Nucleus accumbens (tissue), 56 donors: ENCODE data around the gene ACBD5.
A peak's percentile ranks its signal among the peaks of the same experiment; 100 is the strongest.
"Not testable (repeated sequence)": the region's sequence is repeated elsewhere in the genome, so short reads cannot be mapped to it uniquely, and the experiment has no call there.

Source experiments
- DNase-seq, 56 donors: peaks; one replicate each; lab custom pipeline; 2025; lab: John Stamatoyannopoulos, UW

ACBD5 gene

GRCh38 chr10:27241652-27242472, 1.3 kb upstream of the ACBD5 start:
- DNase-seq = peak; percentile 55 to 93 (median 84)

GRCh38 chr10:27241010-27241651, 534 bp upstream of the ACBD5 start:
- DNase-seq = peak in 25 of 56 donors; percentile 38 to 76 (median 61)

- DNase-seq = not testable (repeated sequence)
These were observed 3.1 kb downstream of the ACBD5 start for GRCh38 chr10:27237531-27237930.

GRCh38 chr10:27236589-27237128, 3.9 kb downstream of the ACBD5 start:
- DNase-seq = not testable (repeated sequence)

GRCh38 chr10:27235706-27236105, 4.9 kb downstream of the ACBD5 start:
- DNase-seq = no peak

- no peak for DNase-seq
These were observed 10.6 kb downstream of the ACBD5 start for GRCh38 chr10:27230022-27230421.

- no peak for DNase-seq
These were observed 14.8 kb downstream of the ACBD5 start for GRCh38 chr10:27225642-27226257.

GRCh38 chr10:27225011-27225590, 15.5 kb downstream of the ACBD5 start:
- no peak for DNase-seq

- peak in 2 of 56 donors; percentile 2 to 11 for DNase-seq
These were observed 16.6 kb downstream of the ACBD5 start for GRCh38 chr10:27223964-27224363.

GRCh38 chr10:27207350-27207749, 33.2 kb downstream of the ACBD5 start:
- no peak for DNase-seq

GRCh38 chr10:27203806-27204205, 36.8 kb downstream of the ACBD5 start:
- DNase-seq = no peak

GRCh38 chr10:27197980-27198620, 42.5 kb downstream of the ACBD5 start:
- DNase-seq = no peak

GRCh38 chr10:27192284-27192683, 48.3 kb downstream of the ACBD5 start:
- peak in 11 of 56 donors; percentile 0 to 77 (median 6) for DNase-seq

GRCh38 chr10:27190508-27190907, 50.1 kb downstream of the ACBD5 start:
- DNase-seq = no peak

GRCh38 chr10:27188897-27189296, 51.7 kb downstream of the ACBD5 start:
- no peak for DNase-seq

GRCh38 chr10:27188259-27188658, 52.3 kb downstream of the ACBD5 start:
- DNase-seq = no peak

- no peak for DNase-seq
These were observed 70.7 kb downstream of the ACBD5 start for GRCh38 chr10:27169849-27170248.

- DNase-seq = no peak
These were observed 82.2 kb downstream of the ACBD5 start for GRCh38 chr10:27158421-27158820.

- DNase-seq = no peak
These were observed 83.4 kb downstream of the ACBD5 start for GRCh38 chr10:27157150-27157549.

GRCh38 chr10:27156566-27156965, 84.0 kb downstream of the ACBD5 start:
- not testable (repeated sequence) for DNase-seq
